Activated CD8-positive, alpha-beta T cell treated with anti-CD3 and anti-CD28 coated beads, Interleukin-2, amount 10 ng/mL, durations not matched to agents 7 days and 5 days (primary cell): ENCODE measurements around the gene ARFRP1. TPM values are rescaled to one million over a fixed set of nuclear protein-coding genes. Genes with fewer than 3 reads are reported as not detected.
"Not testable (repeated sequence)": the region's sequence is repeated elsewhere in the genome, so short reads cannot be mapped to it uniquely, and the experiment has no call there.

ENCODE experiments used
- ATAC-seq: fragments of 150-1000 bp; cut with Tn5 transposase; one replicate; pipeline ENCODE4 v1.10.0; 2021; ENCODE audit warnings: moderate library complexity
- CTCF ChIA-PET: fragments of 350-600 bp; sonication (Branson Sonifier 250); formaldehyde crosslinking; loops from one replicate; lab custom pipeline; 2021; ENCODE audit warnings: antibody characterized with exemption; lab: Charles Lee
- POLR2A ChIA-PET: fragments of 350-600 bp; sonication (Branson Sonifier 250); formaldehyde crosslinking; loops from one replicate; lab custom pipeline; 2021; ENCODE audit warnings: antibody characterized with exemption; lab: Charles Lee
- DNase-seq: peaks from one replicate; pipeline ENCODE4 v3.0.0-alpha.2; 2020
- H3K27ac Mint-ChIP-seq: one replicate; pipeline ENCODE4 v1.8.0; 2021; ENCODE audit warnings: mild to moderate bottlenecking, mixed read lengths
- H3K27me3 Mint-ChIP-seq: one replicate; pipeline ENCODE4 v1.8.0; 2021; ENCODE audit warnings: low read depth, mixed read lengths
- H3K36me3 Mint-ChIP-seq: one replicate; pipeline ENCODE4 v1.8.0; 2021; ENCODE audit warnings: low read depth, mixed read lengths
- H3K4me1 Mint-ChIP-seq: one replicate; pipeline ENCODE4 v1.8.0; 2021; ENCODE audit warnings: low read depth, mixed read lengths
- H3K4me3 Mint-ChIP-seq: one replicate; pipeline ENCODE4 v1.8.0; 2021; ENCODE audit warnings: mild to moderate bottlenecking, mixed read lengths
- H3K9me3 Mint-ChIP-seq: one replicate; pipeline ENCODE4 v1.8.0; 2022; ENCODE audit warnings: mixed read lengths; ENCODE audit not compliant: insufficient read depth
- total RNA-seq, 2 experiments: library from RNA; stranded (reverse); gene quantifications; one replicate each; pipeline ENCODE4 v1.2.3, GENCODE V29; 2021

ARFRP1 gene
- total RNA-seq, 2 experiments from 2014 or later, result 55.2 to 57.6 TPM

DNA sequence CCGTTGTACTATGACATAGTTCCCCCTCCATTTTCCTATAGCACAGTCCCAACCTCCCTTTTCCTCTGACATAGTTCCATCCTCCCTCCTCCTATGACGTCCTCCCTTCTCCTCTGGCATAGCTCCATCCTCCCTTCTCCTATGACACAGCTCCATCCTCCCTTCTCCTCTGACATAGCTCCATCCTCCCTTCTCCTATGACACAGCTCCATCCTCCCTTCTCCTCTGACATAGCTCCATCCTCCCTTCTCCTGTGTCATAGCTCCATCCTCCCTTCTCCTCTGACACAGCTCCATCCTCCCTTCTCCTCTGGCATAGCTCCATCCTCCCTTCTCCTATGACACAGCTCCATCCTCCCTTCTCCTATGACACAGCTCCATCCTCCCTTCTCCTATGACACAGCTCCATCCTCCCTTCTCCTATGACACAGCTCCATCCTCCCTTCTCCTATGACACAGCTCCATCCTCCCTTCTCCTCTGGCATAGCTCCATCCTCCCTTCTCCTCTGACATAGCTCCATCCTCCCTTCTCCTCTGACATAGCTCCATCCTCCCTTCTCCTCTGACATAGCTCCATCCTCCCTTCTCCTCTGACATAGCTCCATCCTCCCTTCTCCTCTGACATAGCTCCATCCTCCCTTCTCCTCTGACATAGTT is 15.3 kb upstream of the ARFRP1 start:
- H3K27ac Mint-ChIP-seq, DNase-seq, CTCF ChIA-PET, ATAC-seq, H3K4me3 Mint-ChIP-seq, H3K27me3 Mint-ChIP-seq: not testable (repeated sequence)
- Mint-ChIP-seq H3K36me3 (peaks cover 67% of the 10 kb centered on the region), H3K4me1 (peaks cover 32% of the 10 kb centered on the region), H3K9me3 (peaks cover 10% of the 10 kb centered on the region)
- POLR2A ChIA-PET, result interaction anchor here (1.5 to 2.2 kb wide), 2 partner anchors 14 to 15 kb away, joined by 4 to 12 read pairs; partner anchors contain the start of genes ARFRP1, LIME1 and ZGPAT

DNA sequence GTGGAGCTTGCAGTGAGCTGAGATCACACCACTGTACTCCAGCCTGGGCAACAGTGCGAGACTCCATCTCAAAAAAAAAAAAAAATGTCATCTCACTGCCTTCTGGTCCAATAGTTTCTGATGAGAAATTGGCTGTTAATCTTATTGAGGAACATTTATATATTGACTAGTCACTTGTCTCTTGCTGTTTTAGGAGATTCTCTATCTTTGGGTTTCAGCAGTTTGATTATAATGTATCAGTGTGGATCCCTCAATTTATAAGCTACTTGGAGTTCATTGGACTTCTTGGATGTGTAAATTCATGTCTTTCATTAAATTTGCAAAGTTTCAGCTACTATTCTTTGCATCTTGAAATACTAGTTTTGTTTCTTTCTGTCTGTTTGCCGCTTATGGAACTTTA is 11.2 kb upstream of the ARFRP1 start:
- DNase-seq (no peak), ATAC-seq (no peak)
- Mint-ChIP-seq H3K4me1 (peaks cover 22% of the 10 kb centered on the region), H3K9me3 (peaks cover 12% of the 10 kb centered on the region), H3K36me3 (peaks cover 78% of the 10 kb centered on the region), H3K27me3 (no peaks in the 10 kb centered on the region), H3K27ac (no peak overlapping the region), H3K4me3 (no peak overlapping the region)
- POLR2A ChIA-PET, result no interaction called here
- CTCF ChIA-PET, result interaction anchor here (0.9 to 1.2 kb wide), 2 partner anchors 11 to 17 kb away, joined by 3 to 10 read pairs; partner anchors contain the start of genes ARFRP1, LIME1 and ZGPAT

- POLR2A ChIA-PET, result interaction anchor here (1.0 kb wide), 1 partner anchor 13 kb away, joined by 3 read pairs; no protein-coding TSS in a partner anchor
- Mint-ChIP-seq H3K4me3 (no peak overlapping the region), H3K4me1 (peaks cover 32% of the 10 kb centered on the region)
These were observed 7.1 kb upstream of the ARFRP1 start for GRCh38 chr20:63714858-63715257.

GRCh38 chr20:63712191-63712590 is 4.4 kb upstream of the ARFRP1 start:
- no peaks in the 10 kb centered on the region for H3K27me3 Mint-ChIP-seq
- no peak overlapping the region for H3K4me3 Mint-ChIP-seq
- POLR2A ChIA-PET, result no interaction called here
- CTCF ChIA-PET, result interaction anchor here (1.3 kb wide), 1 partner anchor 262 kb away, joined by 3 read pairs; no protein-coding TSS in a partner anchor
- H3K4me1 Mint-ChIP-seq, result peaks cover 39% of the 10 kb centered on the region
- no peak overlapping the region for H3K27ac Mint-ChIP-seq
- ATAC-seq (no peak), DNase-seq (no peak)
- peaks cover 79% of the 10 kb centered on the region for H3K36me3 Mint-ChIP-seq
- peaks cover 5% of the 10 kb centered on the region for H3K9me3 Mint-ChIP-seq

More at GRCh38 chr20:63714858-63715257, 7.1 kb upstream of the ARFRP1 start:
- ATAC-seq (no peak), DNase-seq (no peak)
- H3K9me3 Mint-ChIP-seq, result peaks cover 12% of the 10 kb centered on the region
- peaks cover 88% of the 10 kb centered on the region for H3K36me3 Mint-ChIP-seq
- no peak overlapping the region for H3K27ac Mint-ChIP-seq
- H3K27me3 Mint-ChIP-seq, result no peaks in the 10 kb centered on the region
- CTCF ChIA-PET, result interaction anchor here (1.3 kb wide), 1 partner anchor 7 kb away, joined by 4 read pairs; the partner anchor contains the start of genes ARFRP1 and ZGPAT

- H3K27ac Mint-ChIP-seq, result no peak overlapping the region
- H3K4me3 Mint-ChIP-seq, result no peak overlapping the region
- peaks cover 3% of the 10 kb centered on the region for H3K9me3 Mint-ChIP-seq
- peaks cover 77% of the 10 kb centered on the region for H3K36me3 Mint-ChIP-seq
- peaks cover 45% of the 10 kb centered on the region for H3K4me1 Mint-ChIP-seq
- ChIA-PET CTCF (interaction anchor here (1.2 to 1.3 kb wide), 2 partner anchors 16 to 263 kb away, joined by 3 to 6 read pairs; no protein-coding TSS in a partner anchor), POLR2A (interaction anchor here (0.8 kb wide), 1 partner anchor 32 kb away, joined by 3 read pairs; no protein-coding TSS in a partner anchor)
- DNase-seq (no peak), ATAC-seq (no peak)
- H3K27me3 Mint-ChIP-seq, result no peaks in the 10 kb centered on the region
These were observed 3.4 kb upstream of the ARFRP1 start for GRCh38 chr20:63711085-63711645.

- ATAC-seq (no peak), DNase-seq (peak; percentile 20)
- no peaks in the 10 kb centered on the region for H3K9me3 Mint-ChIP-seq
- H3K27ac Mint-ChIP-seq, result peak overlapping the region; percentile 34
- H3K36me3 Mint-ChIP-seq, result peaks cover 78% of the 10 kb centered on the region
- H3K4me1 Mint-ChIP-seq, result peaks cover 45% of the 10 kb centered on the region
- no peaks in the 10 kb centered on the region for H3K27me3 Mint-ChIP-seq
- H3K4me3 Mint-ChIP-seq, result peak overlapping the region; percentile 90
- ChIA-PET POLR2A (interaction anchor here (0.6 to 2.0 kb wide), 3 partner anchors 9 to 51 kb away, joined by 3 to 5 read pairs (median 3); partner anchors contain the start of gene RTEL1), CTCF (interaction anchor here (1.9 to 4.2 kb wide), 3 partner anchors 28 to 155 kb away, joined by 15 to 70 read pairs (median 46); partner anchors contain the start of genes LIME1, SLC2A4RG and TPD52L2)
These were observed 1.4 kb upstream of the ARFRP1 start for GRCh38 chr20:63709149-63709527.

DNA sequence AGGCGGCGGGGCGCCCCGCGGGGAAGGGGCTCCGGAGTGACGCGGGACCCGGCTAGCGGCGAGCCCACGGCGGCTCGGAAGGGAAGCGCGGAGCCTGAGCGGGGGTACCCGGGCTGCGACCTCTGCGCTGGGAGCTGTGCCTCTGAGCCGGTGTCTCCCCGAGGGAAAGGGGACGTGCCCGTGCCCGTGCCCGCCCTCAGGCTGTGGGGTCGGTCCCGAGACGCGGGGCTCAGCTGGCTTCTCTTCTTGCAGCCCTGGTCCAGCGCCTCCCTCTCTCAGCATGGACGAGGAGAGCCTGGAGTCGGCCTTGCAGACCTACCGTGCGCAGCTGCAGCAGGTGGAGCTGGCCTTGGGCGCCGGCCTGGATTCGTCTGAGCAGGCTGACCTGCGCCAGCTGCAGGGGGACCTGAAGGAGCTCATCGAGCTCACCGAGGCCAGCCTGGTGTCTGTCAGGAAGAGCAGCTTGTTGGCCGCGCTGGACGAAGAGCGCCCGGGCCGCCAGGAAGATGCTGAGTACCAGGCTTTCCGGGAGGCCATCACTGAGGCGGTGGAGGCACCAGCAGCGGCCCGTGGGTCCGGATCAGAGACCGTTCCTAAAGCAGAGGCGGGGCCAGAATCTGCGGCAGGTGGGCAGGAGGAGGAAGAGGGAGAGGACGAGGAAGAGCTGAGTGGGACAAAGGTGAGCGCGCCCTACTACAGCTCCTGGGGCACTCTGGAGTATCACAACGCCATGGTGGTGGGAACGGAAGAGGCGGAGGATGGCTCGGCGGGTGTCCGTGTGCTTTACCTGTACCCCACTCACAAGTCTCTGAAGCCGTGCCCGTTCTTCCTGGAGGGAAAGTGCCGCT is 749 bp upstream of the ARFRP1 start:
- Mint-ChIP-seq H3K27me3 (no peaks in the 10 kb centered on the region), H3K36me3 (peaks cover 72% of the 10 kb centered on the region), H3K27ac (peak overlapping the region; percentile 75), H3K4me1 (peaks cover 45% of the 10 kb centered on the region), H3K4me3 (peak overlapping the region; percentile 90), H3K9me3 (no peaks in the 10 kb centered on the region)
- ATAC-seq (peak; percentile 15), DNase-seq (peak; percentile 27)
- POLR2A ChIA-PET, result interaction anchor here (0.6 to 2.2 kb wide), 16 partner anchors 8 to 356 kb away, joined by 3 to 19 read pairs (median 5); partner anchors contain the start of genes GMEB2, LIME1, RTEL1 and SLC2A4RG
- CTCF ChIA-PET, result interaction anchor here (0.6 to 4.2 kb wide), 21 partner anchors 11 to 349 kb away, joined by 3 to 70 read pairs (median 7); partner anchors contain the start of genes GMEB2, LIME1, RTEL1 and SAMD10

DNA sequence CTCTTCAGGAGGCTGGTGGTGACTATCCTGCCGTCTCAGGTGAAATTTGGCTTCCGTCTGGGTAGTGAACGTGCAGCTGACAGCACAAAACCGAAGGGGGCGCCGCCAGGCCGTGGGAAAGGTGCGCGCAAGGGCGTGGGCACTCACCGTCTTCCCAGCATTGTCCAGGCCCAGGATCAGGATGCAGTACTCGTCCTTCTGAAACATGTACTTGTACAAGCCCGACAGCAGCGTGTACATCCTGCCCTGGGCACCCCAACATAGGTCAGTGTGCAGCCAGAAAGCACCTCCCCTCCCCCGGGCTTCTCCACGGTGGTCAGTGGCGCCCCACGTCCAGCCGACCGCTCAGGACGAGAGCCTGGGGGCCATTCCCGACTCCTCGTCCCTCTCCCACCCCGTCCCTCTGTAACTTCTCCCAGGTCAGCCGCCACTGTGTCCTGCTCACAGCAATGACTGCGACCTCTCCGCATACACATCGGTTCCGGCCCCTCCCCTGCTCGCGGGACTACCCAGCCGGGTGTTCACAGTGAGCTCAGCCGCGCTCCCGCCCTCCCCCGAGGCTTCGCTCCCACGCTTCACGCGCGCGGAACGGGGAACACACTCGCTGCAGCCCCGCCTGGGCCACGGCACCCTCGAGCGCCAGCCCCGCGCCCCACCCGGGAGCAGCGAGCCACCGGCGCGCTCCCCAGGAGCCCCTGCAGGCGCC is 771 bp downstream of the ARFRP1 start:
- H3K27ac Mint-ChIP-seq, result peak overlapping the region; percentile 81
- no peaks in the 10 kb centered on the region for H3K9me3 Mint-ChIP-seq
- ChIA-PET POLR2A (interaction anchor here (0.6 to 2.2 kb wide), 12 partner anchors 9 to 262 kb away, joined by 3 to 19 read pairs (median 4); partner anchors contain the start of genes LIME1, RTEL1, SLC2A4RG and TPD52L2), CTCF (interaction anchor here (0.6 to 4.2 kb wide), 25 partner anchors 8 to 351 kb away, joined by 3 to 70 read pairs (median 5); partner anchors contain the start of genes LIME1, RTEL1, SAMD10 and SLC2A4RG)
- peaks cover 58% of the 10 kb centered on the region for H3K36me3 Mint-ChIP-seq
- peak overlapping the region; percentile 90 for H3K4me3 Mint-ChIP-seq
- DNase-seq (peak; percentile 76), ATAC-seq (peak; percentile 62)
- H3K4me1 Mint-ChIP-seq, result peaks cover 38% of the 10 kb centered on the region
- H3K27me3 Mint-ChIP-seq, result no peaks in the 10 kb centered on the region

GRCh38 chr20:63706027-63706695 is 1.6 kb downstream of the ARFRP1 start:
- Mint-ChIP-seq H3K36me3 (peaks cover 49% of the 10 kb centered on the region), H3K4me3 (peak overlapping the region; percentile 90), H3K9me3 (no peaks in the 10 kb centered on the region), H3K4me1 (peaks cover 36% of the 10 kb centered on the region), H3K27ac (peak overlapping the region; percentile 81), H3K27me3 (no peaks in the 10 kb centered on the region)
- no peak for ATAC-seq
- ChIA-PET POLR2A (interaction anchor here (1.3 kb wide), 1 partner anchor 159 kb away, joined by 4 read pairs; the partner anchor contains the start of gene TPD52L2), CTCF (interaction anchor here (0.6 to 4.2 kb wide), 5 partner anchors 27 to 158 kb away, joined by 3 to 70 read pairs (median 15); partner anchors contain the start of genes LIME1, SLC2A4RG and TPD52L2)
- DNase-seq, result no peak
